HUDEP-2 (cell line): ENCODE data around the gene SLC38A8.

Experiments used
- DNase-seq, 76 experiments: peaks; one replicate each; lab custom pipeline; 2025; ENCODE audit not compliant: unreplicated experiment in 76 of 76; lab: John Stamatoyannopoulos, UW

The SLC38A8 gene

GRCh38 chr16:84033251-84034195 is 9.1 kb downstream of the SLC38A8 start:
- no peak for DNase-seq

GRCh38 chr16:84032458-84033178 is 10.0 kb downstream of the SLC38A8 start:
- DNase-seq, result no peak

GRCh38 chr16:84031556-84031955 is 11.0 kb downstream of the SLC38A8 start:
- no peak for DNase-seq

- no peak for DNase-seq
Observed at GRCh38 chr16:84029297-84030047, 13.1 kb downstream of the SLC38A8 start.

- no peak for DNase-seq
Observed at GRCh38 chr16:84027625-84028024, 15.0 kb downstream of the SLC38A8 start.

- DNase-seq, result no peak
Observed at GRCh38 chr16:84026606-84027005, 16.0 kb downstream of the SLC38A8 start.

- DNase-seq, result no peak
Observed at GRCh38 chr16:84024854-84025253, 17.7 kb downstream of the SLC38A8 start.

- no peak for DNase-seq
Observed at GRCh38 chr16:84022644-84023043, 20.0 kb downstream of the SLC38A8 start.

GRCh38 chr16:84021488-84021887 is 21.1 kb downstream of the SLC38A8 start:
- no peak for DNase-seq

GRCh38 chr16:84020353-84020752 is 22.2 kb downstream of the SLC38A8 start:
- DNase-seq, result no peak

GRCh38 chr16:84018710-84019109 is 23.9 kb downstream of the SLC38A8 start:
- no peak for DNase-seq

GRCh38 chr16:84016477-84016876 is 26.1 kb downstream of the SLC38A8 start:
- no peak for DNase-seq

- no peak for DNase-seq
Observed at GRCh38 chr16:84015399-84015798, 27.2 kb downstream of the SLC38A8 start.

- DNase-seq, result no peak
Observed at GRCh38 chr16:84014570-84015327, 27.8 kb downstream of the SLC38A8 start.

- peak in 74 of 76 experiments; percentile 40 to 98 (median 89) for DNase-seq
Observed at GRCh38 chr16:84013787-84014569, 28.6 kb downstream of the SLC38A8 start.

- no peak for DNase-seq
Observed at GRCh38 chr16:84009282-84009681, 33.3 kb downstream of the SLC38A8 start.

- DNase-seq, result no peak
Observed at GRCh38 chr16:84007965-84008364, 34.6 kb downstream of the SLC38A8 start.

GRCh38 chr16:84007520-84007919 is 35.1 kb downstream of the SLC38A8 start:
- DNase-seq, result no peak

- DNase-seq, result no peak
Observed at GRCh38 chr16:84005391-84005790, 37.2 kb downstream of the SLC38A8 start.

- no peak for DNase-seq
Observed at GRCh38 chr16:84004442-84004841, 38.2 kb downstream of the SLC38A8 start.
